IMR-90 (cell line): ENCODE measurements around the gene TBL3. TPM values are rescaled to one million over a fixed set of nuclear protein-coding genes. Genes with fewer than 3 reads are reported as not detected.

Experiments used
- ATAC-seq: fragments of 200-7000 bp; cut with Tn5 transposase; 2 replicates; pipeline ENCODE4 v1.9.1; 2020; ENCODE audit warnings: low read depth, mild to moderate bottlenecking, moderate library complexity
- BruUV-seq: library from RNA; stranded (reverse); fragments of 400-500 nt; replicated peaks from 2 replicates; lab custom pipeline; 2021; lab: Mats Ljungman, UMichigan
- CTCF ChIA-PET: fragments of 300-600 bp; formaldehyde crosslinking; extraction: SDS; loops from one replicate; lab custom pipeline; 2021; ENCODE audit warnings: antibody characterized with exemption; lab: Yijun Ruan, JAX
- POLR2A ChIA-PET: fragments of 300-600 bp; sonication (Branson Sonifier 250); formaldehyde crosslinking; loops from one replicate; lab custom pipeline; 2022; ENCODE audit warnings: antibody characterized with exemption; ENCODE audit not compliant: unreplicated experiment; lab: Charles Lee
- DNase-seq: peaks from one replicate; pipeline ENCODE4 v3.0.0; 2013
- H2AFZ ChIP-seq: replicated peaks from 2 replicates; pipeline ENCODE3; 2013; ENCODE audit warnings: low read length, mild to moderate bottlenecking; ENCODE audit not compliant: poor library complexity
- H2AK5ac ChIP-seq: 2 replicates; pipeline ENCODE4 v1.6.1; 2013; ENCODE audit warnings: low read depth, low read length, inconsistent platforms
- H2AK9ac ChIP-seq: replicated peaks from 2 replicates; pipeline ENCODE3; 2013; ENCODE audit warnings: mild to moderate bottlenecking, low read depth, low read length, moderate library complexity; ENCODE audit not compliant: poor library complexity
- H2BK120ac ChIP-seq: 2 replicates; pipeline ENCODE4 v1.6.1; 2013; ENCODE audit warnings: low read depth, low read length, inconsistent platforms
- H2BK15ac ChIP-seq: 3 replicates; pipeline ENCODE4 v1.6.1; 2013; ENCODE audit warnings: low read depth, low read length, inconsistent platforms
- H2BK20ac ChIP-seq: 2 replicates; pipeline ENCODE4 v1.6.1; 2013; ENCODE audit warnings: low read depth, mild to moderate bottlenecking, inconsistent platforms, low read length, moderate library complexity
- H2BK5ac ChIP-seq: 2 replicates; pipeline ENCODE4 v1.6.1; 2013; ENCODE audit warnings: mild to moderate bottlenecking, low read depth, low read length, inconsistent platforms; ENCODE audit not compliant: poor library complexity, severe bottlenecking
- H3K14ac ChIP-seq: replicated peaks from 2 replicates; pipeline ENCODE4 v1.6.1; 2013; ENCODE audit warnings: low read depth, low read length, inconsistent platforms
- H3K18ac ChIP-seq: 2 replicates; pipeline ENCODE4 v1.6.1; 2013; ENCODE audit warnings: low read depth, low read length, control low read depth
- H3K23ac ChIP-seq: 2 replicates; pipeline ENCODE4 v1.6.1; 2013; ENCODE audit warnings: low read depth, low read length, inconsistent platforms
- H3K27ac ChIP-seq: 2 replicates; pipeline ENCODE4 v1.5.1; 2013; ENCODE audit warnings: mild to moderate bottlenecking, control low read depth, low read length; ENCODE audit not compliant: insufficient read depth
- H3K27me3 ChIP-seq: 2 replicates; pipeline ENCODE4 v1.6.1; 2013; ENCODE audit warnings: low read length; ENCODE audit not compliant: control insufficient read depth, insufficient read depth
- H3K36me3 ChIP-seq: 2 replicates; pipeline ENCODE4 v1.6.1; 2013; ENCODE audit warnings: low read length, mixed read lengths; ENCODE audit not compliant: control insufficient read depth, insufficient read depth
- H3K4ac ChIP-seq: 2 replicates; pipeline ENCODE4 v1.6.1; 2013; ENCODE audit warnings: low read depth, low read length, inconsistent platforms
- H3K4me1 ChIP-seq: 2 replicates; pipeline ENCODE4 v1.6.1; 2013; ENCODE audit warnings: low read length, mixed read lengths; ENCODE audit not compliant: control insufficient read depth, insufficient read depth
- H3K4me2 ChIP-seq: 2 replicates; pipeline ENCODE4 v1.6.1; 2013; ENCODE audit warnings: low read depth, mild to moderate bottlenecking, control low read depth, low read length, moderate library complexity
- H3K4me3 ChIP-seq: 2 replicates; pipeline ENCODE4 v1.5.1; 2013; ENCODE audit warnings: low read depth, mild to moderate bottlenecking, control low read depth, low read length, moderate library complexity; ENCODE audit not compliant: insufficient read depth
- H3K56ac ChIP-seq: 2 replicates; pipeline ENCODE4 v1.6.1; 2013; ENCODE audit warnings: low read length, inconsistent platforms; ENCODE audit not compliant: insufficient read depth; ENCODE audit errors: extremely low read depth
- H3K79me1 ChIP-seq, 2 experiments: 2 replicates each; pipeline ENCODE4 v1.6.1; 2013; ENCODE audit warnings: low read length in 2 of 2, inconsistent platforms in 1 of 2, low read depth in 1 of 2
- H3K9ac ChIP-seq: 2 replicates; pipeline ENCODE4 v1.6.1; 2013; ENCODE audit warnings: low read depth, low read length, control low read depth
- H3K9me1 ChIP-seq: 2 replicates; pipeline ENCODE4 v1.6.1; 2013; ENCODE audit warnings: low read length, inconsistent platforms; ENCODE audit not compliant: insufficient read depth
- H3K9me3 ChIP-seq: 2 replicates; pipeline ENCODE4 v1.6.1; 2013; ENCODE audit warnings: low read length; ENCODE audit not compliant: control insufficient read depth, insufficient read depth
- H4K20me1 ChIP-seq: 2 replicates; pipeline ENCODE4 v1.6.1; 2013; ENCODE audit warnings: low read length, inconsistent platforms; ENCODE audit not compliant: insufficient read depth
- H4K5ac ChIP-seq: 2 replicates; pipeline ENCODE4 v1.6.1; 2013; ENCODE audit warnings: mild to moderate bottlenecking, low read depth, low read length, control low read depth
- H4K8ac ChIP-seq, 2 experiments: 2 replicates each; pipeline ENCODE4 v1.6.1; 2013; ENCODE audit warnings: low read depth in 2 of 2, low read length in 2 of 2, control low read depth in 1 of 2, inconsistent platforms in 1 of 2
- H4K91ac ChIP-seq: 2 replicates; pipeline ENCODE4 v1.6.1; 2013; ENCODE audit warnings: low read depth, low read length, inconsistent platforms; ENCODE audit not compliant: insufficient read depth
- BHLHE40 ChIP-seq: fragments of 150-350 bp; IDR thresholded peaks from 2 replicates; pipeline ENCODE4 v1.6.1; 2016; ENCODE audit warnings: mild to moderate bottlenecking, low read depth, low read length
- CEBPB ChIP-seq: IDR thresholded peaks from 2 replicates; pipeline ENCODE4 v1.6.1; 2012; ENCODE audit warnings: low read depth, low read length, improper control_type of control experiment
- CHD1 ChIP-seq: IDR thresholded peaks from 2 replicates; pipeline ENCODE4 v1.6.1; 2012; ENCODE audit warnings: low read depth, low read length, improper control_type of control experiment
- FOS ChIP-seq: fragments of 150-350 bp; IDR thresholded peaks from 2 replicates; pipeline ENCODE4 v1.6.1; 2016; ENCODE audit warnings: low read depth, low read length
- MAFK ChIP-seq: IDR thresholded peaks from 2 replicates; pipeline ENCODE4 v1.6.1; 2012; ENCODE audit warnings: low read depth, low read length, improper control_type of control experiment
- MAZ ChIP-seq: IDR thresholded peaks from 2 replicates; pipeline ENCODE4 v1.6.1; 2012; ENCODE audit warnings: low read depth, mild to moderate bottlenecking, low read length, improper control_type of control experiment, moderate library complexity, borderline replicate concordance
- MXI1 ChIP-seq: IDR thresholded peaks from 2 replicates; pipeline ENCODE4 v1.6.1; 2012; ENCODE audit warnings: low read depth, mild to moderate bottlenecking, low read length, moderate library complexity, borderline replicate concordance
- NFE2L2 ChIP-seq: fragments of 150-350 bp; IDR thresholded peaks from 2 replicates; pipeline ENCODE4 v1.6.1; 2016; ENCODE audit warnings: low read depth, mild to moderate bottlenecking, low read length
- POLR2A ChIP-seq: IDR thresholded peaks from 2 replicates; pipeline ENCODE4 v1.6.1; 2012; ENCODE audit warnings: mild to moderate bottlenecking, low read depth, low read length
- RAD21 ChIP-seq: IDR thresholded peaks from 2 replicates; pipeline ENCODE4 v1.6.1; 2012; ENCODE audit warnings: low read length, improper control_type of control experiment
- RCOR1 ChIP-seq: IDR thresholded peaks from 2 replicates; pipeline ENCODE4 v1.6.1; 2012; ENCODE audit warnings: mild to moderate bottlenecking, low read length, improper control_type of control experiment; ENCODE audit not compliant: insufficient replicate concordance
- RFX5 ChIP-seq: IDR thresholded peaks from 2 replicates; pipeline ENCODE4 v1.8.0; 2012; ENCODE audit warnings: low read depth, mild to moderate bottlenecking, low read length, moderate library complexity
- SMC3 ChIP-seq: fragments of 150-350 bp; IDR thresholded peaks from 2 replicates; pipeline ENCODE4 v1.6.1; 2016; ENCODE audit warnings: low read depth, mild to moderate bottlenecking, antibody characterized with exemption, low read length, moderate library complexity
- WGBS, 2 experiments: methylation state at CpG; one replicate each; pipeline versions ENCODE4 v1.1.5 to v1.1.7; 2013; ENCODE audit warnings: missing lambda C conversion rate in 2 of 2; ENCODE audit not compliant: insufficient read length in 1 of 2; ENCODE audit errors: extremely low coverage in 2 of 2; 5-methylcytosine and 5-hydroxymethylcytosine counted together
- dilution Hi-C: fragments of 300-500 bp; cut with HindIII; formaldehyde crosslinking; loops from one replicate; pipeline ENCODE4 v1.14.3; 2018; ENCODE audit warnings: low sequenced_read_pairs; ENCODE audit not compliant: unreplicated experiment
- in situ Hi-C: fragments of 300-500 bp; cut with MboI; formaldehyde crosslinking; loops from 3 replicates; pipeline ENCODE4 v1.14.3; 2019; ENCODE audit warnings: low sequenced_read_pairs, inconsistent platforms, mixed read lengths
- intact Hi-C: fragments of 100-400 bp; cut with micrococcal nuclease; formaldehyde crosslinking; loops from 2 replicates; pipeline ENCODE4 v1.10.0; 2022
- polyA plus RNA-seq, 3 experiments: library from polyadenylated mRNA; depleted of rRNA; stranded (reverse); fragments of >200 nt; gene quantifications; 2 replicates each; pipeline ENCODE4 v1.2.3, GENCODE V29; 2012; ENCODE audit warnings: low replicate concordance in 1 of 3
- total RNA-seq: library from RNA; depleted of rRNA; stranded (reverse); fragments of >200 nt; gene quantifications from 2 replicates; pipeline ENCODE4 v1.2.3, GENCODE V29; 2012
- TF ChIP-seq, protein P1 (sequence below): fragments of 150-350 bp; IDR thresholded peaks from 2 replicates; pipeline ENCODE4 v1.6.1; 2017; ENCODE audit warnings: mild to moderate bottlenecking, antibody characterized with exemption, low read length, low read depth
- TF ChIP-seq, protein P2 (sequence below): fragments of 150-350 bp; IDR thresholded peaks from 2 replicates; pipeline ENCODE4 v1.6.1; 2016; ENCODE audit warnings: low read depth, mild to moderate bottlenecking, low read length, moderate library complexity, borderline replicate concordance
- TF ChIP-seq, protein P3 (sequence below): conservative IDR thresholded peaks from 2 replicates; pipeline ENCODE4 v1.5.1; 2012; ENCODE audit warnings: mild to moderate bottlenecking, low read depth, low read length, improper control_type of control experiment

Gene TBL3
- total and polyA plus RNA-seq, 2 of the 4 experiments (the other 2 are of a cell fraction): 38.5 to 60.8 TPM

DNA sequence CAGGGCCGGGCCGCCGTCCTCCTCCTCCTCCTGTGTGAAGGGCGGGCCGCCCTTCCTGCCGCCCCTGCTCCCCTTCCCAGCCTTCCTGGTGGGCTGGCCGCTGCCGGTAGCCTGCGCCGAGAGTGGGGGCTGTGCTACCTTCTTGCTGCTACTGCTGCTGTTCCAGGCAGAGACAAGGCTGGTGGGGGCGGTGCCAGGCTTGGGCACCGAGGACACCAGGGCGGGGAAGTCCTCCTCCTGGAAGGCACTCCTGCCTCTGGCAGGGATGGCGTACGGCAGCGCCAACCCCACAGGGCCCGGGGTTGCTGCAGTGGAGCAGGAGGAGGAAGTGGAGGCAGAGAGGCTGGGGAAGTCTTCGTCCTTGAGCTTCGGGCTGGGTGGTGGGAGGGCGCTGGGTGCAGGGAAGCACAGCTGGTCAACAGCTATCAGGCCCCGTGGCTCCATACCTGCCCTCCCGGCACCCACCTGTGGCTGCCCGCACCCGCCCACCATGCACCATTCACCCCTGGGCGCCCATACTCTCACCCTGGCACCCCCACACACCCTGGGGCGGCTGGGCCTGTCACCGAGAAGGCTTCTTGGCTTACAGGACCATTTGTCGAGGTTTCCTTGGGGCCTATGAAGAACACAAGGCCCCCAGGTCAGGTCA is 28.1 kb downstream of the TBL3 start:
- peaks cover 52% of the 10 kb centered on the region for H3K36me3 ChIP-seq

More for the DNA sequence above, 28.1 kb downstream of the TBL3 start:
- Histone ChIP-seq H3K4me1 (peaks cover 24% of the 10 kb centered on the region), H4K8ac (no peak overlapping the region), H3K27me3 (no peaks in the 10 kb centered on the region), H2AK9ac (no peak overlapping the region), H3K4me2 (no peak overlapping the region), H3K79me1 (peaks cover 10 to 70% of the 10 kb centered on the region in 2 experiments), H4K91ac (no peak overlapping the region), H3K9me3 (no peaks in the 10 kb centered on the region), H2BK15ac (no peak overlapping the region), H2BK5ac (no peak overlapping the region), H3K4ac (no peak overlapping the region), H3K9ac (no peak overlapping the region), H3K18ac (no peak overlapping the region), H4K5ac (no peak overlapping the region), H3K27ac (no peak overlapping the region), H2BK120ac (no peak overlapping the region), H3K56ac (no peak overlapping the region), H3K23ac (no peak overlapping the region), H3K9me1 (peaks cover 20% of the 10 kb centered on the region), H2AFZ (no peak overlapping the region), H3K14ac (no peak overlapping the region), H4K20me1 (peaks cover 49% of the 10 kb centered on the region), H3K4me3 (no peak overlapping the region), H2AK5ac (no peak overlapping the region), H2BK20ac (no peak overlapping the region)
- dilution Hi-C loops (no loop called here), in situ Hi-C loops (no loop called here), intact Hi-C loops (loop anchor here (5.0 kb wide), 1 partner anchor 142 kb away; no protein-coding TSS in a partner anchor)
- no TSS peak for BruUV-seq
- DNase-seq: no peak
- ChIA-PET POLR2A (no interaction called here), CTCF (interaction anchor here (0.8 kb wide), 1 partner anchor 141 kb away, joined by 5 read pairs; no protein-coding TSS in a partner anchor)
- 95% methylated on average over 11 of the region's 28 CpGs; no CpG with 5 or more reads in 1 of the 2 experiments for WGBS, 2 experiments
- TF ChIP-seq NFE2L2: no peak
- TF ChIP-seq RCOR1: no peak
- TF ChIP-seq POLR2A: no peak
- TF ChIP-seq FOS: no peak
- TF ChIP-seq MXI1: no peak
- TF ChIP-seq, protein P1, sequence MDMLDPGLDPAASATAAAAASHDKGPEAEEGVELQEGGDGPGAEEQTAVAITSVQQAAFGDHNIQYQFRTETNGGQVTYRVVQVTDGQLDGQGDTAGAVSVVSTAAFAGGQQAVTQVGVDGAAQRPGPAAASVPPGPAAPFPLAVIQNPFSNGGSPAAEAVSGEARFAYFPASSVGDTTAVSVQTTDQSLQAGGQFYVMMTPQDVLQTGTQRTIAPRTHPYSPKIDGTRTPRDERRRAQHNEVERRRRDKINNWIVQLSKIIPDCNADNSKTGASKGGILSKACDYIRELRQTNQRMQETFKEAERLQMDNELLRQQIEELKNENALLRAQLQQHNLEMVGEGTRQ: no peak
- no peak for TF ChIP-seq RAD21
- no peak for TF ChIP-seq RFX5
- TF ChIP-seq SMC3: no peak
- TF ChIP-seq, protein P2, sequence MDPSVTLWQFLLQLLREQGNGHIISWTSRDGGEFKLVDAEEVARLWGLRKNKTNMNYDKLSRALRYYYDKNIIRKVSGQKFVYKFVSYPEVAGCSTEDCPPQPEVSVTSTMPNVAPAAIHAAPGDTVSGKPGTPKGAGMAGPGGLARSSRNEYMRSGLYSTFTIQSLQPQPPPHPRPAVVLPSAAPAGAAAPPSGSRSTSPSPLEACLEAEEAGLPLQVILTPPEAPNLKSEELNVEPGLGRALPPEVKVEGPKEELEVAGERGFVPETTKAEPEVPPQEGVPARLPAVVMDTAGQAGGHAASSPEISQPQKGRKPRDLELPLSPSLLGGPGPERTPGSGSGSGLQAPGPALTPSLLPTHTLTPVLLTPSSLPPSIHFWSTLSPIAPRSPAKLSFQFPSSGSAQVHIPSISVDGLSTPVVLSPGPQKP: no peak
- no peak for TF ChIP-seq MAZ
- no peak for TF ChIP-seq BHLHE40
- TF ChIP-seq CHD1: no peak
- no peak for TF ChIP-seq MAFK
- TF ChIP-seq, protein P3, sequence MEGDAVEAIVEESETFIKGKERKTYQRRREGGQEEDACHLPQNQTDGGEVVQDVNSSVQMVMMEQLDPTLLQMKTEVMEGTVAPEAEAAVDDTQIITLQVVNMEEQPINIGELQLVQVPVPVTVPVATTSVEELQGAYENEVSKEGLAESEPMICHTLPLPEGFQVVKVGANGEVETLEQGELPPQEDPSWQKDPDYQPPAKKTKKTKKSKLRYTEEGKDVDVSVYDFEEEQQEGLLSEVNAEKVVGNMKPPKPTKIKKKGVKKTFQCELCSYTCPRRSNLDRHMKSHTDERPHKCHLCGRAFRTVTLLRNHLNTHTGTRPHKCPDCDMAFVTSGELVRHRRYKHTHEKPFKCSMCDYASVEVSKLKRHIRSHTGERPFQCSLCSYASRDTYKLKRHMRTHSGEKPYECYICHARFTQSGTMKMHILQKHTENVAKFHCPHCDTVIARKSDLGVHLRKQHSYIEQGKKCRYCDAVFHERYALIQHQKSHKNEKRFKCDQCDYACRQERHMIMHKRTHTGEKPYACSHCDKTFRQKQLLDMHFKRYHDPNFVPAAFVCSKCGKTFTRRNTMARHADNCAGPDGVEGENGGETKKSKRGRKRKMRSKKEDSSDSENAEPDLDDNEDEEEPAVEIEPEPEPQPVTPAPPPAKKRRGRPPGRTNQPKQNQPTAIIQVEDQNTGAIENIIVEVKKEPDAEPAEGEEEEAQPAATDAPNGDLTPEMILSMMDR: no peak
- no peak for TF ChIP-seq CEBPB
- no peak for ATAC-seq
